ENCODE data around the gene TFPT. TPM values are rescaled to one million over a fixed set of nuclear protein-coding genes. Genes with fewer than 3 reads are reported as not detected.

Gene TFPT
- total and polyA plus RNA-seq, 2 of the 13 experiments (the other 11 are each of a cell fraction or from before 2014, with no cell fraction given) = 8.4 to 10.7 TPM

GRCh38 chr19:54136864-54137698, 21.6 kb upstream of the TFPT start (continued):
- TF ChIP-seq, protein P1, sequence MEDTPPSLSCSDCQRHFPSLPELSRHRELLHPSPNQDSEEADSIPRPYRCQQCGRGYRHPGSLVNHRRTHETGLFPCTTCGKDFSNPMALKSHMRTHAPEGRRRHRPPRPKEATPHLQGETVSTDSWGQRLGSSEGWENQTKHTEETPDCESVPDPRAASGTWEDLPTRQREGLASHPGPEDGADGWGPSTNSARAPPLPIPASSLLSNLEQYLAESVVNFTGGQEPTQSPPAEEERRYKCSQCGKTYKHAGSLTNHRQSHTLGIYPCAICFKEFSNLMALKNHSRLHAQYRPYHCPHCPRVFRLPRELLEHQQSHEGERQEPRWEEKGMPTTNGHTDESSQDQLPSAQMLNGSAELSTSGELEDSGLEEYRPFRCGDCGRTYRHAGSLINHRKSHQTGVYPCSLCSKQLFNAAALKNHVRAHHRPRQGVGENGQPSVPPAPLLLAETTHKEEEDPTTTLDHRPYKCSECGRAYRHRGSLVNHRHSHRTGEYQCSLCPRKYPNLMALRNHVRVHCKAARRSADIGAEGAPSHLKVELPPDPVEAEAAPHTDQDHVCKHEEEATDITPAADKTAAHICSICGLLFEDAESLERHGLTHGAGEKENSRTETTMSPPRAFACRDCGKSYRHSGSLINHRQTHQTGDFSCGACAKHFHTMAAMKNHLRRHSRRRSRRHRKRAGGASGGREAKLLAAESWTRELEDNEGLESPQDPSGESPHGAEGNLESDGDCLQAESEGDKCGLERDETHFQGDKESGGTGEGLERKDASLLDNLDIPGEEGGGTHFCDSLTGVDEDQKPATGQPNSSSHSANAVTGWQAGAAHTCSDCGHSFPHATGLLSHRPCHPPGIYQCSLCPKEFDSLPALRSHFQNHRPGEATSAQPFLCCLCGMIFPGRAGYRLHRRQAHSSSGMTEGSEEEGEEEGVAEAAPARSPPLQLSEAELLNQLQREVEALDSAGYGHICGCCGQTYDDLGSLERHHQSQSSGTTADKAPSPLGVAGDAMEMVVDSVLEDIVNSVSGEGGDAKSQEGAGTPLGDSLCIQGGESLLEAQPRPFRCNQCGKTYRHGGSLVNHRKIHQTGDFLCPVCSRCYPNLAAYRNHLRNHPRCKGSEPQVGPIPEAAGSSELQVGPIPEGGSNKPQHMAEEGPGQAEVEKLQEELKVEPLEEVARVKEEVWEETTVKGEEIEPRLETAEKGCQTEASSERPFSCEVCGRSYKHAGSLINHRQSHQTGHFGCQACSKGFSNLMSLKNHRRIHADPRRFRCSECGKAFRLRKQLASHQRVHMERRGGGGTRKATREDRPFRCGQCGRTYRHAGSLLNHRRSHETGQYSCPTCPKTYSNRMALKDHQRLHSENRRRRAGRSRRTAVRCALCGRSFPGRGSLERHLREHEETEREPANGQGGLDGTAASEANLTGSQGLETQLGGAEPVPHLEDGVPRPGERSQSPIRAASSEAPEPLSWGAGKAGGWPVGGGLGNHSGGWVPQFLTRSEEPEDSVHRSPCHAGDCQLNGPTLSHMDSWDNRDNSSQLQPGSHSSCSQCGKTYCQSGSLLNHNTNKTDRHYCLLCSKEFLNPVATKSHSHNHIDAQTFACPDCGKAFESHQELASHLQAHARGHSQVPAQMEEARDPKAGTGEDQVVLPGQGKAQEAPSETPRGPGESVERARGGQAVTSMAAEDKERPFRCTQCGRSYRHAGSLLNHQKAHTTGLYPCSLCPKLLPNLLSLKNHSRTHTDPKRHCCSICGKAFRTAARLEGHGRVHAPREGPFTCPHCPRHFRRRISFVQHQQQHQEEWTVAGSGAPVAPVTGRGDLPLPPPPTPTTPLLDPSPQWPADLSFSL (CRISPR knock-in tag; IDR thresholded peaks at IDR 0.05) = no peak
- no peak for TF ChIP-seq ATRX (CRISPR knock-in tag; IDR thresholded peaks at IDR 0.05; ENCODE audit: borderline replicate concordance)
- TF ChIP-seq ARNT2 (CRISPR knock-in tag; IDR thresholded peaks at IDR 0.05; ENCODE audit: low read depth) = peak; percentile 48; the same call in 1 of the 2 replicates
- no peak for TF ChIP-seq NFAT5 (CRISPR knock-in tag; IDR thresholded peaks at IDR 0.05)
- no peak for TF ChIP-seq KDM1A (CRISPR knock-in tag; IDR thresholded peaks at IDR 0.05)
- no peak for TF ChIP-seq SIN3B (IDR thresholded peaks at IDR 0.05; ENCODE audit: low read length)
- TF ChIP-seq ELF1 (CRISPR knock-in tag; IDR thresholded peaks at IDR 0.05) = no peak; the same call in 1 of the 2 replicates
- TF ChIP-seq, protein P2, sequence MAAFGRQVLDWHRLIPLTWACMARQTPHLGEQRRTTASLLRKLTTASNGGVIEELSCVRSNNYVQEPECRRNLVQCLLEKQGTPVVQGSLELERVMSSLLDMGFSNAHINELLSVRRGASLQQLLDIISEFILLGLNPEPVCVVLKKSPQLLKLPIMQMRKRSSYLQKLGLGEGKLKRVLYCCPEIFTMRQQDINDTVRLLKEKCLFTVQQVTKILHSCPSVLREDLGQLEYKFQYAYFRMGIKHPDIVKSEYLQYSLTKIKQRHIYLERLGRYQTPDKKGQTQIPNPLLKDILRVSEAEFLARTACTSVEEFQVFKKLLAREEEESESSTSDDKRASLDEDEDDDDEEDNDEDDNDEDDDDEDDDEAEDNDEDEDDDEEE (CRISPR knock-in tag; IDR thresholded peaks at IDR 0.05) = no peak
- no peak for TF ChIP-seq ZNF431 (CRISPR knock-in tag; IDR thresholded peaks at IDR 0.05; ENCODE audit: borderline replicate concordance, low read depth)
- no peak for TF ChIP-seq ZNF382 (CRISPR knock-in tag; IDR thresholded peaks at IDR 0.05; ENCODE audit: borderline replicate concordance)
- no peak for TF ChIP-seq TSC22D2 (CRISPR knock-in tag; IDR thresholded peaks at IDR 0.05; ENCODE audit: borderline replicate concordance)
- no peak for TF ChIP-seq ARNT (IDR thresholded peaks at IDR 0.05)
- TF ChIP-seq NFIB (CRISPR knock-in tag; IDR thresholded peaks at IDR 0.05; ENCODE audit: borderline replicate concordance) = no peak
- no peak for TF ChIP-seq TRAFD1 (CRISPR knock-in tag; IDR thresholded peaks at IDR 0.05; ENCODE audit: borderline replicate concordance)
